Keratinocyte (primary cell): ENCODE data around the gene ANKFN1. TPM values are rescaled to one million over a fixed set of nuclear protein-coding genes. Genes with fewer than 3 reads are reported as not detected.

ENCODE experiments used
- DNase-seq: peaks from one replicate; pipeline ENCODE4 v3.0.0-alpha.2; 2011; ENCODE audit warnings: low read depth, missing footprints, low spot score
- FAIRE-seq: peaks from 2 replicates; lab custom pipeline; 2011; peaks lifted over from hg19 to GRCh38; lab: Jason Lieb, UNC
- H2AFZ ChIP-seq: 2 replicates; pipeline ENCODE4 v1.6.0; 2012; ENCODE audit warnings: low read length, control low read depth, inconsistent platforms; ENCODE audit not compliant: control insufficient read depth
- H3K27ac ChIP-seq: 2 replicates; pipeline ENCODE4 v1.5.1; 2011; ENCODE audit warnings: low read length; ENCODE audit not compliant: control insufficient read depth, insufficient read depth
- H3K27me3 ChIP-seq: 3 replicates; pipeline ENCODE4 v1.6.0; 2011; ENCODE audit warnings: low read length; ENCODE audit not compliant: control insufficient read depth, insufficient read depth; ENCODE audit errors: extremely low read depth
- H3K36me3 ChIP-seq, 2 experiments: 2 replicates in 1 of 2; 3 replicates in 1 of 2; pipeline ENCODE4 v1.5.1; 2011; ENCODE audit warnings: low read length in 2 of 2, mild to moderate bottlenecking in 1 of 2; ENCODE audit not compliant: control insufficient read depth in 2 of 2, insufficient read depth in 2 of 2; ENCODE audit errors: extremely low read depth in 1 of 2
- H3K4me1 ChIP-seq: 3 replicates; pipeline ENCODE4 v1.5.1; 2011; ENCODE audit warnings: low read length; ENCODE audit not compliant: control insufficient read depth, insufficient read depth; ENCODE audit errors: extremely low read depth
- H3K4me2 ChIP-seq: 3 replicates; pipeline ENCODE4 v1.6.0; 2011; ENCODE audit warnings: low read depth, low read length; ENCODE audit not compliant: control insufficient read depth, insufficient read depth; ENCODE audit errors: extremely low read depth
- H3K4me3 ChIP-seq, 3 experiments: fragments of 200-600 bp in 1 of 3; sonication (generic) in 1 of 3; 2 replicates in 2 of 3; 3 replicates in 1 of 3; pipeline ENCODE4 v1.5.1; 2011 to 2016; ENCODE audit warnings: low read length in 3 of 3, mild to moderate bottlenecking in 3 of 3, control low read depth in 2 of 3, inconsistent platforms in 1 of 3, low read depth in 1 of 3, mixed read lengths in 1 of 3, mixed run types in 1 of 3, moderate library complexity in 1 of 3; ENCODE audit not compliant: control insufficient read depth in 2 of 3, insufficient read depth in 2 of 3; ENCODE audit errors: extremely low read depth in 1 of 3
- H3K79me2 ChIP-seq: 2 replicates; pipeline ENCODE4 v1.6.0; 2012; ENCODE audit warnings: low read length; ENCODE audit not compliant: control insufficient read depth, insufficient read depth
- H3K9ac ChIP-seq: 3 replicates; pipeline ENCODE4 v1.6.0; 2011; ENCODE audit warnings: low read length; ENCODE audit not compliant: control insufficient read depth, insufficient read depth; ENCODE audit errors: extremely low read depth
- H3K9me1 ChIP-seq: 3 replicates; pipeline ENCODE4 v1.6.0; 2011; ENCODE audit warnings: low read length; ENCODE audit not compliant: control insufficient read depth, insufficient read depth; ENCODE audit errors: extremely low read depth
- H3K9me3 ChIP-seq: 2 replicates; pipeline ENCODE4 v1.5.1; 2012; ENCODE audit warnings: low read depth, low read length; ENCODE audit not compliant: control insufficient read depth
- H4K20me1 ChIP-seq: 3 replicates; pipeline ENCODE4 v1.6.0; 2011; ENCODE audit warnings: low read length; ENCODE audit not compliant: control insufficient read depth, insufficient read depth; ENCODE audit errors: extremely low read depth
- CTCF ChIP-seq, 3 experiments: IDR thresholded peaks in 1 of 3; conservative IDR thresholded peaks in 1 of 3; optimal IDR thresholded peaks in 1 of 3; 2 replicates in 2 of 3; 3 replicates in 1 of 3; pipeline versions ENCODE3 to v1.5.1; 2011; ENCODE audit warnings: low read length in 3 of 3, mild to moderate bottlenecking in 3 of 3, moderate library complexity in 2 of 3, control low read depth in 1 of 3, inconsistent platforms in 1 of 3; ENCODE audit not compliant: insufficient read depth in 2 of 3; ENCODE audit errors: extremely low read depth in 1 of 3
- EZH2 ChIP-seq: IDR thresholded peaks from one replicate; pipeline ENCODE4 v1.6.1; 2012; ENCODE audit warnings: inconsistent platforms, mild to moderate bottlenecking, low read length, moderate library complexity
- dilution Hi-C: fragments of 300-500 bp; cut with MboI; formaldehyde crosslinking; loops from one replicate; pipeline ENCODE4 v1.7.0; 2020; ENCODE audit warnings: low sequenced_read_pairs; ENCODE audit not compliant: extremely low pct_ligation_motif_present
- polyA plus RNA-seq, 5 experiments: library from polyadenylated mRNA; depleted of rRNA in 3 of 5; stranded (reverse) in 3 of 5; stranded (forward) in 1 of 5; unstranded in 1 of 5; fragments of >200 nt; gene quantifications; 1 replicate in 1 of 5; 2 replicates in 3 of 5; 3 replicates in 1 of 5; pipeline versions ENCODE4 v1.2.1 to v1.2.3, GENCODE V29; 2011 to 2012; ENCODE audit warnings: missing spikeins in 2 of 5, low read depth in 1 of 5, low replicate concordance in 1 of 5

ANKFN1 gene
- polyA plus RNA-seq, 1 donor (not counting 4 experiments of a cell fraction or from before 2014, with no cell fraction given): 0.12 TPM

GRCh38 chr17:56173958-56174835 lies 20.9 kb downstream of the ANKFN1 start:
- Histone ChIP-seq H3K4me3 (no peak overlapping the region), H2AFZ (no peak overlapping the region), H3K9me3 (no peaks in the 10 kb centered on the region), H4K20me1 (no peaks in the 10 kb centered on the region), H3K4me2 (no peak overlapping the region), H3K27me3 (no peaks in the 10 kb centered on the region), H3K36me3 (no peaks in the 10 kb centered on the region), H3K4me1 (no peaks in the 10 kb centered on the region), H3K9ac (no peak overlapping the region), H3K9me1 (no peaks in the 10 kb centered on the region), H3K27ac (no peak overlapping the region), H3K79me2 (no peaks in the 10 kb centered on the region)
- TF ChIP-seq CTCF (optimal IDR thresholded peaks at IDR 0.05 in 1 of 3, IDR thresholded peaks at IDR 0.05 in 1 of 3, conservative IDR thresholded peaks at IDR 0.05 in 1 of 3; ENCODE audit: extremely low read depth in 1 of 3, insufficient read depth in 2 of 3, low read length in 3 of 3) (no peak), EZH2 (no peak)
- dilution Hi-C loops: no loop called here
- no peak for DNase-seq
- no peak for FAIRE-seq

- H4K20me1 ChIP-seq: no peaks in the 10 kb centered on the region
- DNase-seq: no peak
Measured at GRCh38 chr17:56175299-56175955, 22.2 kb downstream of the ANKFN1 start.

More at GRCh38 chr17:56175299-56175955, 22.2 kb downstream of the ANKFN1 start:
- TF ChIP-seq CTCF (optimal IDR thresholded peaks at IDR 0.05 in 1 of 3, IDR thresholded peaks at IDR 0.05 in 1 of 3, conservative IDR thresholded peaks at IDR 0.05 in 1 of 3; ENCODE audit: extremely low read depth in 1 of 3, insufficient read depth in 2 of 3, low read length in 3 of 3) (no peak), EZH2 (no peak)
- Histone ChIP-seq H3K9me3 (no peaks in the 10 kb centered on the region), H3K27me3 (no peaks in the 10 kb centered on the region), H3K27ac (no peak overlapping the region), H3K4me2 (no peak overlapping the region), H3K36me3 (no peaks in the 10 kb centered on the region), H3K9ac (no peak overlapping the region), H3K4me1 (no peaks in the 10 kb centered on the region), H2AFZ (no peak overlapping the region), H3K9me1 (no peaks in the 10 kb centered on the region), H3K4me3 (no peak overlapping the region), H3K79me2 (no peaks in the 10 kb centered on the region)
- dilution Hi-C loops: no loop called here
- FAIRE-seq: no peak
